Activated gamma-delta T cell treated with anti-CD3 and anti-CD28 coated beads, Interleukin-2, amount 50 U/mL, for 16 hours (primary cell): Measurements from ENCODE around the gene CAMKMT.

Source experiments
- DNase-seq: peaks from one replicate; pipeline ENCODE4 v3.0.0-alpha.2; 2020; ENCODE audit warnings: low read depth

CAMKMT gene

GRCh38 chr2:44772669-44773378 lies 411.1 kb downstream of the CAMKMT start:
- DNase-seq, result no peak

GRCh38 chr2:44774826-44775492 lies 413.2 kb downstream of the CAMKMT start:
- DNase-seq, result no peak

- DNase-seq, result no peak
Observed at GRCh38 chr2:44777036-44777435, 415.3 kb downstream of the CAMKMT start.

- no peak for DNase-seq
Observed at GRCh38 chr2:44777537-44777936, 415.8 kb downstream of the CAMKMT start.

- no peak for DNase-seq
Observed at GRCh38 chr2:44778221-44778654, 416.5 kb downstream of the CAMKMT start.

- no peak for DNase-seq
Observed at GRCh38 chr2:44778671-44779476, 417.1 kb downstream of the CAMKMT start.

- no peak for DNase-seq
Observed at GRCh38 chr2:44779793-44780192, 418.0 kb downstream of the CAMKMT start.

- no peak for DNase-seq
Observed at GRCh38 chr2:44780406-44780805, 418.7 kb downstream of the CAMKMT start.

- no peak for DNase-seq
Observed at GRCh38 chr2:44785433-44785832, 423.7 kb downstream of the CAMKMT start.

- DNase-seq, result no peak
Observed at GRCh38 chr2:44786045-44786816, 424.5 kb downstream of the CAMKMT start.

GRCh38 chr2:44786817-44787214 lies 425.1 kb downstream of the CAMKMT start:
- DNase-seq, result no peak

- no peak for DNase-seq
Observed at GRCh38 chr2:44787663-44788062, 425.9 kb downstream of the CAMKMT start.

- DNase-seq, result no peak
Observed at GRCh38 chr2:44789446-44789845, 427.7 kb downstream of the CAMKMT start.

GRCh38 chr2:44789971-44790721 lies 428.4 kb downstream of the CAMKMT start:
- no peak for DNase-seq

- DNase-seq, result no peak
Observed at GRCh38 chr2:44793322-44793870, 431.6 kb downstream of the CAMKMT start.

GRCh38 chr2:44796771-44797170 lies 435.0 kb downstream of the CAMKMT start:
- DNase-seq, result no peak

- DNase-seq, result no peak
Observed at GRCh38 chr2:44798139-44798659, 436.5 kb downstream of the CAMKMT start.

GRCh38 chr2:44799105-44799504 lies 437.4 kb downstream of the CAMKMT start:
- DNase-seq, result no peak

- DNase-seq, result no peak
Observed at GRCh38 chr2:44799754-44800153, 438.0 kb downstream of the CAMKMT start.

GRCh38 chr2:44801289-44801840 lies 439.6 kb downstream of the CAMKMT start:
- DNase-seq, result no peak
